SU-DHL-6 (cell line): ENCODE measurements around the gene MAP1S.

Source experiments
- EZH2phosphoT487 ChIP-seq: fragments of 200-600 bp; sonication (generic), shearing (Covaris generic); conservative IDR thresholded peaks from 2 replicates; pipeline ENCODE4 v1.6.1; 2018; ENCODE audit warnings: mild to moderate bottlenecking, antibody characterized with exemption, low read length, moderate library complexity, mixed read lengths
- TF ChIP-seq, protein P1 (sequence below): fragments of 200-600 bp; sonication (generic); IDR thresholded peaks from one replicate; pipeline ENCODE4 v1.5.1; 2017; ENCODE audit warnings: antibody characterized with exemption, mild to moderate bottlenecking, low read length, moderate library complexity; ENCODE audit not compliant: insufficient read depth, poor library complexity, severe bottlenecking

DNA sequence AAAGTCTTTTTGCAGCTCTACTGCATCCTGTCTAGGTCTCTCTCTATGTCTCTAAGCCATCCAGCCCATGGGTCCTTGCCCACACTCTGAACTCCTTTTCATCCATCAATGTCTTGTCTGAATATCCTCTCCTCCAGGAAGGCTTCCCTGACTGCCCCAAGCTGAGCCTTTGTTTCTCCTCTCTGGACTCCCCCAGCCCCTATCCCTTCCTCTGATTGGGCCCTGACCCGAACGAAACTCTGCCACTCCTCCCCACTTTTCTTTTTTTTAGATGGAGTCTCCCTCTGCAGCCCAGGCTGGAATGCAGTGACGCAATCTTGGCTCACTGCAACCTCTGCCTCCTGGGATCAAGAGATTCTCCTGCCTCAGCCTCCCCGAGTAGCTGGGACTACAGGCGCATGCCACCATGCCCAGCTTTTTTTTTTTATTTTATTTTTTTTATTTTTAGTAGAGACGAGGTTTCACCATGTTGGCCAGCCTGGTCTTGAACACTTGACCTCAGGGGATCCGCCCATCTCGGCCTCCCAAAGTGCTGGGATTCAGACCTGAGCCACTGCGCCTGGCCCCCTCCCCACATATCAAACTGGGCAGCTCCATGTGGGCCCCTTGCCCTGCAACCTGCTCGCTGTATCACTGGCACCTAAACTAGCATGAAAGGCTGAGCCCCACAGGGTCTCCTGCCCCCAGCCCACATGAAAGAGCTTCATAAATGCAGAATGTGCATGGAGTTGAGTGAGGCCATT, 30.3 kb upstream of the MAP1S start:
- TF ChIP-seq, protein P1, sequence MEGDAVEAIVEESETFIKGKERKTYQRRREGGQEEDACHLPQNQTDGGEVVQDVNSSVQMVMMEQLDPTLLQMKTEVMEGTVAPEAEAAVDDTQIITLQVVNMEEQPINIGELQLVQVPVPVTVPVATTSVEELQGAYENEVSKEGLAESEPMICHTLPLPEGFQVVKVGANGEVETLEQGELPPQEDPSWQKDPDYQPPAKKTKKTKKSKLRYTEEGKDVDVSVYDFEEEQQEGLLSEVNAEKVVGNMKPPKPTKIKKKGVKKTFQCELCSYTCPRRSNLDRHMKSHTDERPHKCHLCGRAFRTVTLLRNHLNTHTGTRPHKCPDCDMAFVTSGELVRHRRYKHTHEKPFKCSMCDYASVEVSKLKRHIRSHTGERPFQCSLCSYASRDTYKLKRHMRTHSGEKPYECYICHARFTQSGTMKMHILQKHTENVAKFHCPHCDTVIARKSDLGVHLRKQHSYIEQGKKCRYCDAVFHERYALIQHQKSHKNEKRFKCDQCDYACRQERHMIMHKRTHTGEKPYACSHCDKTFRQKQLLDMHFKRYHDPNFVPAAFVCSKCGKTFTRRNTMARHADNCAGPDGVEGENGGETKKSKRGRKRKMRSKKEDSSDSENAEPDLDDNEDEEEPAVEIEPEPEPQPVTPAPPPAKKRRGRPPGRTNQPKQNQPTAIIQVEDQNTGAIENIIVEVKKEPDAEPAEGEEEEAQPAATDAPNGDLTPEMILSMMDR, result no peak
- TF ChIP-seq EZH2phosphoT487, result no peak
